Measurements from ENCODE around the gene EBF4.

GRCh38 chr20:2657241-2657640, 35.3 kb upstream of the EBF4 start:
- TF ChIP-seq CEBPB (IDR thresholded peaks at IDR 0.05; ENCODE audit: low read depth, low read length) = no peak
- TF ChIP-seq MAX (IDR thresholded peaks at IDR 0.05) = no peak
- TF ChIP-seq EP300 (IDR thresholded peaks at IDR 0.05; ENCODE audit: borderline replicate concordance in 1 of 2, low read depth in 2 of 2, low read length in 2 of 2) = no peak
- no peak for TF ChIP-seq SIX5 (IDR thresholded peaks at IDR 0.05; ENCODE audit: low read depth, low read length)
- no peak; a peak in 1 of 3 replicates for TF ChIP-seq POLR2A (IDR thresholded peaks at IDR 0.05; ENCODE audit: control extremely low read depth in 1 of 2, low read depth in 2 of 2, low read length in 2 of 2)
- TF ChIP-seq CHD1 (IDR thresholded peaks at IDR 0.05; ENCODE audit: low read depth, low read length) = no peak
- TF ChIP-seq CTCF (IDR thresholded peaks at IDR 0.05; ENCODE audit: control extremely low read depth in 1 of 3, insufficient read depth in 1 of 3, low read depth in 1 of 3, low read length in 3 of 3) = no peak
- no peak for TF ChIP-seq CHD2 (IDR thresholded peaks at IDR 0.05; ENCODE audit: low read length)
- no peak for TF ChIP-seq SP2 (IDR thresholded peaks at IDR 0.05; ENCODE audit: low read length)
- TF ChIP-seq JUN (IDR thresholded peaks at IDR 0.05; ENCODE audit: low read depth, low read length) = no peak
- peak; percentile 56 for TF ChIP-seq POLR2AphosphoS5 (IDR thresholded peaks at IDR 0.05; ENCODE audit: low read depth, low read length)

All from H1 (cell line).